Measurements from ENCODE around the gene SPINT3. TPM values are rescaled to one million over a fixed set of nuclear protein-coding genes. Genes with fewer than 3 reads are reported as not detected.

The SPINT3 gene
- total RNA-seq, 3 donors from 2014 or later (not counting 1 experiment from before 2014, with no cell fraction given): not detected

- Histone ChIP-seq H3K9me3 (ENCODE audit: control insufficient read depth, insufficient read depth, low read length) (no peaks in the 10 kb centered on the region), H3K27ac (ENCODE audit: low read length) (no peak overlapping the region), H3K27me3 (ENCODE audit: control insufficient read depth, insufficient read depth, low read length) (peaks cover 3% of the 10 kb centered on the region), H3K36me3 (ENCODE audit: control insufficient read depth, insufficient read depth, low read length) (no peaks in the 10 kb centered on the region), H3K4me1 (ENCODE audit: control insufficient read depth, insufficient read depth, low read length) (no peaks in the 10 kb centered on the region), H3K4me3 (ENCODE audit: low read length) (no peak overlapping the region)
- no peak for TF ChIP-seq CTCF (IDR thresholded peaks at IDR 0.05)
- intact Hi-C loops (cut with micrococcal nuclease): no loop called here
- Mint-ChIP-seq H3K9me3 (no peaks in the 10 kb centered on the region), H3K27me3 (ENCODE audit: low read depth in 2 of 2) (peaks cover 21 to 53% of the 10 kb centered on the region in 2 donors), H3K27ac (no peak overlapping the region), H3K36me3 (no peaks in the 10 kb centered on the region), H3K4me3 (no peak overlapping the region), H3K4me1 (no peaks in the 10 kb centered on the region)
- DNase-seq: no peak
- WGBS (ENCODE audit: insufficient coverage): 93% methylated on average over 5 of the region's 5 CpGs
- no peak for ATAC-seq
These were observed 5.1 kb downstream of the SPINT3 start for GRCh38 chr20:45510242-45510862.

DNA sequence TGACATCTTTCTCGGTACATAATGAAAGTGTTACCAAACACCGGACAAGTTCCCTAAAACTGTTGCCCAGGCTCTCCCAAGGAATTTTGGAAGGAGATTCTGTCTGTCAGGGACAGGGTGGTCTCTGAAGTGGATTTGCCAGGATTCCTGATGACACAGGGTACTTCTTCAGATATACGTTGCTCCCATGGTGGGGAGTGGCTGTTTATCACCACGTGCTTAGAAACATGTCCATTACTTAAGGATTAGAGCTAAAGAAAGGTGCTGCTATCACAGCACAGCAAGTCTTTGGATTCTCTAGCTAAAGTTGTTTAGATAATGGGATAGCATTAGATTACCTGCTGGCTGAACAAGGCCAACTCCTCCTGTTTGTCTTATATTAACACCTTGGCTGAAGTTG is 6.3 kb downstream of the SPINT3 start:
- Mint-ChIP-seq H3K9me3 (no peaks in the 10 kb centered on the region), H3K4me3 (no peak overlapping the region), H3K36me3 (no peaks in the 10 kb centered on the region), H3K27ac (no peak overlapping the region), H3K4me1 (no peaks in the 10 kb centered on the region), H3K27me3 (ENCODE audit: low read depth in 2 of 2) (peaks cover 22 to 53% of the 10 kb centered on the region in 2 donors)
- intact Hi-C loops (cut with micrococcal nuclease): no loop called here
- H3K36me3 ChIP-seq (ENCODE audit: control insufficient read depth, insufficient read depth, low read length): no peaks in the 10 kb centered on the region
- 87% methylated on average over 4 of the region's 4 CpGs for WGBS (ENCODE audit: insufficient coverage)
- TF ChIP-seq CTCF (IDR thresholded peaks at IDR 0.05): no peak
- ATAC-seq (no peak), DNase-seq (no peak)
- H3K27ac ChIP-seq (ENCODE audit: low read length): no peak overlapping the region
- no peaks in the 10 kb centered on the region for H3K4me1 ChIP-seq (ENCODE audit: control insufficient read depth, insufficient read depth, low read length)
- peaks cover 3% of the 10 kb centered on the region for H3K27me3 ChIP-seq (ENCODE audit: control insufficient read depth, insufficient read depth, low read length)
- H3K9me3 ChIP-seq (ENCODE audit: control insufficient read depth, insufficient read depth, low read length): no peaks in the 10 kb centered on the region
- H3K4me3 ChIP-seq (ENCODE audit: low read length): no peak overlapping the region

- Histone ChIP-seq H3K4me3 (ENCODE audit: low read length) (no peak overlapping the region), H3K9me3 (ENCODE audit: control insufficient read depth, insufficient read depth, low read length) (no peaks in the 10 kb centered on the region), H3K27ac (ENCODE audit: low read length) (no peak overlapping the region), H3K27me3 (ENCODE audit: control insufficient read depth, insufficient read depth, low read length) (peaks cover 3% of the 10 kb centered on the region), H3K36me3 (ENCODE audit: control insufficient read depth, insufficient read depth, low read length) (no peaks in the 10 kb centered on the region), H3K4me1 (ENCODE audit: control insufficient read depth, insufficient read depth, low read length) (no peaks in the 10 kb centered on the region)
- H3K4me3 Mint-ChIP-seq: no peak overlapping the region
- DNase-seq (no peak), ATAC-seq (no peak)
- no peaks in the 10 kb centered on the region for H3K9me3 Mint-ChIP-seq
- peaks cover 22 to 52% of the 10 kb centered on the region in 2 donors for H3K27me3 Mint-ChIP-seq (ENCODE audit: low read depth in 2 of 2)
- no peak for TF ChIP-seq CTCF (IDR thresholded peaks at IDR 0.05)
- 75% methylated on average over 7 of the region's 7 CpGs for WGBS (ENCODE audit: insufficient coverage)
- intact Hi-C loops (cut with micrococcal nuclease): no loop called here
- H3K36me3 Mint-ChIP-seq: no peaks in the 10 kb centered on the region
- no peaks in the 10 kb centered on the region for H3K4me1 Mint-ChIP-seq
- H3K27ac Mint-ChIP-seq: no peak overlapping the region
These were observed 7.1 kb downstream of the SPINT3 start for GRCh38 chr20:45508068-45508886.
